ENCODE data around the gene MT1G.

MT1G gene

GRCh38 chr16:56632156-56632847, 35.6 kb downstream of the MT1G start, which contains the start of gene MT1M:
TSS of gene MT1M (plus strand) at chr16:56632659. CDS start at chr16:56632732, 73 bp downstream.
- no peak for TF ChIP-seq NFIC (IDR thresholded peaks at IDR 0.05)
- TF ChIP-seq USF1 (IDR thresholded peaks at IDR 0.05) = no peak
- no peak for TF ChIP-seq TEAD4 (IDR thresholded peaks at IDR 0.05)
- TF ChIP-seq MAX (IDR thresholded peaks at IDR 0.05) = no peak
- no peak for TF ChIP-seq FOXM1 (IDR thresholded peaks at IDR 0.05; ENCODE audit: borderline replicate concordance, low read depth)
- no peak for TF ChIP-seq RAD21 (IDR thresholded peaks at IDR 0.05; ENCODE audit: low read depth)

GRCh38 chr16:56631832-56632155, 36.1 kb downstream of the MT1G start:
- TF ChIP-seq TAF1 (IDR thresholded peaks at IDR 0.05; ENCODE audit: low read depth) (no peak), EGR1 (IDR thresholded peaks at IDR 0.05) (no peak), CEBPB (IDR thresholded peaks at IDR 0.05) (no peak), NFIC (IDR thresholded peaks at IDR 0.05) (no peak), TCF12 (IDR thresholded peaks at IDR 0.05; ENCODE audit: low read depth) (no peak), EP300 (IDR thresholded peaks at IDR 0.05; ENCODE audit: borderline replicate concordance) (no peak), TEAD4 (IDR thresholded peaks at IDR 0.05) (no peak)

GRCh38 chr16:56631197-56631596, 36.7 kb downstream of the MT1G start:
- no peak for TF ChIP-seq TEAD4 (IDR thresholded peaks at IDR 0.05)
- no peak for TF ChIP-seq USF1 (IDR thresholded peaks at IDR 0.05)
- TF ChIP-seq REST (IDR thresholded peaks at IDR 0.05; ENCODE audit: low read depth) = no peak
- no peak for TF ChIP-seq EGR1 (IDR thresholded peaks at IDR 0.05)
- TF ChIP-seq YY1 (IDR thresholded peaks at IDR 0.05; ENCODE audit: low read depth) = no peak
- no peak for TF ChIP-seq FOXM1 (IDR thresholded peaks at IDR 0.05; ENCODE audit: borderline replicate concordance, low read depth)
- TF ChIP-seq CREB1 (IDR thresholded peaks at IDR 0.05; ENCODE audit: low read depth) = no peak
- TF ChIP-seq TAF1 (IDR thresholded peaks at IDR 0.05; ENCODE audit: low read depth) = no peak
- no peak for TF ChIP-seq MAX (IDR thresholded peaks at IDR 0.05)
- no peak for TF ChIP-seq RAD21 (IDR thresholded peaks at IDR 0.05; ENCODE audit: low read depth)
- TF ChIP-seq ZBTB7A (IDR thresholded peaks at IDR 0.05; ENCODE audit: low read depth) = no peak
- TF ChIP-seq TCF12 (IDR thresholded peaks at IDR 0.05; ENCODE audit: low read depth) = no peak
- TF ChIP-seq CEBPB (IDR thresholded peaks at IDR 0.05) = no peak
- no peak for TF ChIP-seq EP300 (IDR thresholded peaks at IDR 0.05; ENCODE audit: borderline replicate concordance)

GRCh38 chr16:56630134-56630533, 37.7 kb downstream of the MT1G start:
- no peak for TF ChIP-seq CEBPB (IDR thresholded peaks at IDR 0.05)
- no peak for TF ChIP-seq REST (IDR thresholded peaks at IDR 0.05; ENCODE audit: low read depth)
- TF ChIP-seq YY1 (IDR thresholded peaks at IDR 0.05; ENCODE audit: low read depth) = no peak
- no peak for TF ChIP-seq EP300 (IDR thresholded peaks at IDR 0.05; ENCODE audit: borderline replicate concordance)
- no peak for TF ChIP-seq ZBTB7A (IDR thresholded peaks at IDR 0.05; ENCODE audit: low read depth)
- no peak for TF ChIP-seq FOXM1 (IDR thresholded peaks at IDR 0.05; ENCODE audit: borderline replicate concordance, low read depth)

GRCh38 chr16:56629531-56629930, 38.3 kb downstream of the MT1G start:
- TF ChIP-seq RAD21 (IDR thresholded peaks at IDR 0.05; ENCODE audit: low read depth) = no peak
- TF ChIP-seq FOXM1 (IDR thresholded peaks at IDR 0.05; ENCODE audit: borderline replicate concordance, low read depth) = no peak
- no peak for TF ChIP-seq ZBTB7A (IDR thresholded peaks at IDR 0.05; ENCODE audit: low read depth)
- TF ChIP-seq NFIC (IDR thresholded peaks at IDR 0.05) = no peak
- no peak for TF ChIP-seq TEAD4 (IDR thresholded peaks at IDR 0.05)
- no peak for TF ChIP-seq EGR1 (IDR thresholded peaks at IDR 0.05)
- no peak for TF ChIP-seq REST (IDR thresholded peaks at IDR 0.05; ENCODE audit: low read depth)
- no peak for TF ChIP-seq USF1 (IDR thresholded peaks at IDR 0.05)
- TF ChIP-seq TCF12 (IDR thresholded peaks at IDR 0.05; ENCODE audit: low read depth) = no peak
- TF ChIP-seq MAX (IDR thresholded peaks at IDR 0.05) = no peak
- no peak for TF ChIP-seq CREB1 (IDR thresholded peaks at IDR 0.05; ENCODE audit: low read depth)
- no peak for TF ChIP-seq CEBPB (IDR thresholded peaks at IDR 0.05)
- no peak for TF ChIP-seq EP300 (IDR thresholded peaks at IDR 0.05; ENCODE audit: borderline replicate concordance)

Data from Ishikawa (cell line).